Adrenal gland (tissue), 5 donors: ENCODE measurements around the gene SETBP1.

Source experiments
- POLR2A ChIP-seq, 2 donors: fragments of 450-650 bp; IDR thresholded peaks; one replicate each; pipeline ENCODE4 v1.6.1; 2017; ENCODE audit warnings: antibody characterized with exemption in 2 of 2, mild to moderate bottlenecking in 2 of 2, moderate library complexity in 1 of 2
- TF ChIP-seq, protein P1 (sequence below), 6 experiments: fragments of 450-650 bp in 4 of 6; fragments of 200-600 bp in 2 of 6; sonication (generic) in 1 of 6; IDR thresholded peaks; 1 replicate in 5 of 6; 2 replicates in 1 of 6; pipeline versions ENCODE4 v1.5.1 to v1.8.0; 2016 to 2021; ENCODE audit warnings: antibody characterized with exemption in 6 of 6, mild to moderate bottlenecking in 2 of 6, moderate library complexity in 1 of 6
- donor health status: DM: no; HTN: no; CAD: no.

- TF ChIP-seq, protein P1, sequence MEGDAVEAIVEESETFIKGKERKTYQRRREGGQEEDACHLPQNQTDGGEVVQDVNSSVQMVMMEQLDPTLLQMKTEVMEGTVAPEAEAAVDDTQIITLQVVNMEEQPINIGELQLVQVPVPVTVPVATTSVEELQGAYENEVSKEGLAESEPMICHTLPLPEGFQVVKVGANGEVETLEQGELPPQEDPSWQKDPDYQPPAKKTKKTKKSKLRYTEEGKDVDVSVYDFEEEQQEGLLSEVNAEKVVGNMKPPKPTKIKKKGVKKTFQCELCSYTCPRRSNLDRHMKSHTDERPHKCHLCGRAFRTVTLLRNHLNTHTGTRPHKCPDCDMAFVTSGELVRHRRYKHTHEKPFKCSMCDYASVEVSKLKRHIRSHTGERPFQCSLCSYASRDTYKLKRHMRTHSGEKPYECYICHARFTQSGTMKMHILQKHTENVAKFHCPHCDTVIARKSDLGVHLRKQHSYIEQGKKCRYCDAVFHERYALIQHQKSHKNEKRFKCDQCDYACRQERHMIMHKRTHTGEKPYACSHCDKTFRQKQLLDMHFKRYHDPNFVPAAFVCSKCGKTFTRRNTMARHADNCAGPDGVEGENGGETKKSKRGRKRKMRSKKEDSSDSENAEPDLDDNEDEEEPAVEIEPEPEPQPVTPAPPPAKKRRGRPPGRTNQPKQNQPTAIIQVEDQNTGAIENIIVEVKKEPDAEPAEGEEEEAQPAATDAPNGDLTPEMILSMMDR (IDR thresholded peaks at IDR 0.05): no peak
- TF ChIP-seq POLR2A (IDR thresholded peaks at IDR 0.05): no peak
Measured at GRCh38 chr18:44727291-44727690, 46.6 kb downstream of the SETBP1 start.
